HCT116 (cell line): Measurements from ENCODE around the gene LRRC4C. TPM values are rescaled to one million over a fixed set of nuclear protein-coding genes. Genes with fewer than 3 reads are reported as not detected.

Experiments used
- ATAC-seq: fragments of 200-7000 bp; cut with Tn5 transposase; 2 replicates; pipeline ENCODE4 v1.9.1; 2020; ENCODE audit warnings: mild to moderate bottlenecking, moderate library complexity
- BruUV-seq: library from RNA; stranded (reverse); fragments of 400-500 nt; replicated peaks from 2 replicates; lab custom pipeline; 2021; lab: Mats Ljungman, UMichigan
- CTCF ChIA-PET: fragments of 300-600 bp; sonication (Branson Sonifier 250); formaldehyde crosslinking; loops from one replicate; lab custom pipeline; 2021; ENCODE audit warnings: antibody characterized with exemption; lab: Charles Lee
- POLR2A ChIA-PET: fragments of 300-600, 350-600 bp; sonication (Branson Sonifier 250); formaldehyde crosslinking; loops from one replicate; lab custom pipeline; 2021; ENCODE audit warnings: antibody characterized with exemption; lab: Charles Lee
- RAD21 ChIA-PET, 2 experiments: fragments of 300-600 bp; sonication (Branson Sonifier 250); formaldehyde crosslinking; loops; one replicate each; lab custom pipeline; 2023; ENCODE audit warnings: low total read pairs in 2 of 2; ENCODE audit not compliant: uncharacterized antibody in 2 of 2, unreplicated experiment in 2 of 2, low non-redundant PET in 1 of 2; lab: Charles Lee
- DNase-seq: peaks from one replicate; pipeline ENCODE4 v3.0.0-alpha.2; 2010; ENCODE audit warnings: low read depth, low spot score
- H2AFZ ChIP-seq: fragments of 200-600 bp; shearing (Covaris generic), sonication (generic); 2 replicates; pipeline ENCODE4 v1.6.1; 2017; ENCODE audit warnings: low read depth, mixed run types, mixed read lengths, antibody characterized with exemption, low read length; ENCODE audit not compliant: poor library complexity, severe bottlenecking
- H3K27ac ChIP-seq: 2 replicates; pipeline ENCODE4 v1.5.1; 2012; ENCODE audit warnings: low read depth, low read length
- H3K27me3 ChIP-seq: fragments of 200-600 bp; sonication (generic); 2 replicates; pipeline ENCODE4 v1.6.1; 2016; ENCODE audit warnings: mixed run types, low read length, mixed read lengths; ENCODE audit not compliant: insufficient read depth
- H3K36me3 ChIP-seq, 2 experiments: fragments of 200-500 bp in 1 of 2; fragments of 200-600 bp in 1 of 2; sonication (Bioruptor generic) in 1 of 2; sonication (generic) in 1 of 2; 2 replicates each; pipeline versions ENCODE4 v1.5.1 to v1.6.1; 2014 to 2016; ENCODE audit warnings: low read length in 2 of 2, inconsistent platforms in 1 of 2, mixed read lengths in 1 of 2, mixed run types in 1 of 2; ENCODE audit not compliant: insufficient read depth in 2 of 2, control insufficient read depth in 1 of 2
- H3K4me1 ChIP-seq, 2 experiments: fragments of 200-600 bp in 1 of 2; sonication (generic) in 1 of 2; 2 replicates each; pipeline versions ENCODE4 v1.5.1 to v1.6.1; 2012 to 2017; ENCODE audit warnings: low read length in 2 of 2, inconsistent platforms in 1 of 2, mild to moderate bottlenecking in 1 of 2, mixed read lengths in 1 of 2, mixed run types in 1 of 2, moderate library complexity in 1 of 2; ENCODE audit not compliant: insufficient read depth in 2 of 2, control insufficient read depth in 1 of 2
- H3K4me2 ChIP-seq: fragments of 200-600 bp; sonication (generic); 2 replicates; pipeline ENCODE4 v1.6.1; 2017; ENCODE audit warnings: mixed run types, low read length, mixed read lengths
- H3K4me3 ChIP-seq, 2 experiments: fragments of 200-600 bp in 1 of 2; sonication (generic) in 1 of 2; replicated peaks in 1 of 2; 2 replicates each; pipeline ENCODE4 v1.5.1; 2011 to 2016; ENCODE audit warnings: low read length in 2 of 2, control low read depth in 1 of 2, low read depth in 1 of 2, mild to moderate bottlenecking in 1 of 2, mixed read lengths in 1 of 2, mixed run types in 1 of 2
- H3K79me2 ChIP-seq: fragments of 200-600 bp; sonication (generic); 2 replicates; pipeline ENCODE4 v1.6.1; 2017; ENCODE audit warnings: mild to moderate bottlenecking, mixed run types, low read length, moderate library complexity, mixed read lengths; ENCODE audit not compliant: insufficient read depth
- H3K9ac ChIP-seq: fragments of 200-600 bp; sonication (generic); 2 replicates; pipeline ENCODE4 v1.6.1; 2016; ENCODE audit warnings: low read length, mixed read lengths
- H3K9me2 ChIP-seq: fragments of 200-600 bp; sonication (generic), shearing (Covaris generic); 2 replicates; pipeline ENCODE4 v1.6.1; 2017; ENCODE audit warnings: mixed run types, mild to moderate bottlenecking, moderate library complexity; ENCODE audit not compliant: insufficient read depth
- H3K9me3 ChIP-seq, 2 experiments: fragments of 200-500 bp in 1 of 2; fragments of 200-600 bp in 1 of 2; sonication (Bioruptor generic) in 1 of 2; sonication (generic) in 1 of 2; 2 replicates each; pipeline ENCODE4 v1.6.1; 2014 to 2017; ENCODE audit warnings: low read length in 2 of 2, mixed read lengths in 2 of 2, inconsistent platforms in 1 of 2, low read depth in 1 of 2, mild to moderate bottlenecking in 1 of 2, mixed run types in 1 of 2, moderate library complexity in 1 of 2; ENCODE audit not compliant: control insufficient read depth in 1 of 2, insufficient read depth in 1 of 2
- H4K20me1 ChIP-seq: fragments of 200-600 bp; sonication (generic), shearing (Covaris generic); 2 replicates; pipeline ENCODE4 v1.6.1; 2017; ENCODE audit warnings: mixed run types, mild to moderate bottlenecking, moderate library complexity; ENCODE audit not compliant: insufficient read depth
- ATF3 ChIP-seq: IDR thresholded peaks from 2 replicates; pipeline ENCODE4 v1.6.1; 2012
- CBX3 ChIP-seq: IDR thresholded peaks from 2 replicates; pipeline ENCODE4 v1.6.1; 2012; ENCODE audit warnings: low read depth
- CEBPB ChIP-seq: IDR thresholded peaks from 2 replicates; pipeline ENCODE4 v1.6.1; 2012; ENCODE audit warnings: low read depth
- CTCF ChIP-seq, 3 experiments: fragments of 200-600 bp in 1 of 3; sonication (generic) in 1 of 3; IDR thresholded peaks in 2 of 3; conservative IDR thresholded peaks in 1 of 3; 2 replicates each; pipeline ENCODE4 v1.5.1; 2012 to 2017; ENCODE audit warnings: low read depth in 2 of 3, low read length in 2 of 3, antibody characterized with exemption in 1 of 3, borderline replicate concordance in 1 of 3, control low read depth in 1 of 3, mild to moderate bottlenecking in 1 of 3, mixed read lengths in 1 of 3, mixed run types in 1 of 3, moderate library complexity in 1 of 3; ENCODE audit not compliant: insufficient read depth in 1 of 3
- ELF1 ChIP-seq: IDR thresholded peaks from 2 replicates; pipeline ENCODE4 v1.6.1; 2012; ENCODE audit warnings: low read depth, borderline replicate concordance
- EZH2phosphoT487 ChIP-seq: fragments of 200-600 bp; IDR thresholded peaks from 2 replicates; pipeline ENCODE4 v1.6.1; 2018; ENCODE audit warnings: antibody characterized with exemption, borderline replicate concordance
- MAX ChIP-seq: IDR thresholded peaks from 2 replicates; pipeline ENCODE4 v1.6.1; 2012
- POLR2A ChIP-seq: IDR thresholded peaks from 2 replicates; pipeline ENCODE4 v1.7.0; 2011; ENCODE audit warnings: borderline replicate concordance; ENCODE audit not compliant: insufficient read depth, insufficient read length; ENCODE audit errors: extremely low read depth
- POLR2AphosphoS5 ChIP-seq: IDR thresholded peaks from 2 replicates; pipeline ENCODE4 v1.6.1; 2011; ENCODE audit warnings: mild to moderate bottlenecking, low read depth, low read length, moderate library complexity
- RAD21 ChIP-seq: IDR thresholded peaks from 2 replicates; pipeline ENCODE4 v1.6.1; 2012; ENCODE audit warnings: low read depth, mild to moderate bottlenecking
- REST ChIP-seq: IDR thresholded peaks from 2 replicates; pipeline ENCODE4 v1.6.1; 2012; ENCODE audit warnings: low read depth
- SRF ChIP-seq: IDR thresholded peaks from 2 replicates; pipeline ENCODE4 v1.6.1; 2012; ENCODE audit warnings: low read depth
- TCF7L2 ChIP-seq: IDR thresholded peaks from 2 replicates; pipeline ENCODE4 v1.7.0; 2011; ENCODE audit warnings: borderline replicate concordance, inconsistent platforms; ENCODE audit not compliant: insufficient read depth, insufficient read length; ENCODE audit errors: extremely low read depth
- YY1 ChIP-seq: IDR thresholded peaks from 2 replicates; pipeline ENCODE4 v1.6.1; 2011; ENCODE audit warnings: low read length, low read depth, moderate library complexity, mild to moderate bottlenecking; ENCODE audit not compliant: insufficient replicate concordance; ENCODE audit errors: extremely low read depth
- ZBTB33 ChIP-seq: IDR thresholded peaks from 2 replicates; pipeline ENCODE4 v1.6.1; 2011; ENCODE audit warnings: mild to moderate bottlenecking, low read length, moderate library complexity; ENCODE audit not compliant: insufficient replicate concordance; ENCODE audit errors: extremely low read depth
- ZFX ChIP-seq: fragments of 450-650 bp; IDR thresholded peaks from 2 replicates; pipeline ENCODE4 v1.6.1; 2017
- intact Hi-C: fragments of 100-400 bp; cut with micrococcal nuclease; formaldehyde crosslinking; loops from 2 replicates; pipeline ENCODE4 v1.10.0; 2022
- total RNA-seq: library from RNA; stranded (reverse); gene quantifications from one replicate; pipeline ENCODE4 v1.2.1, GENCODE V29; 2021; ENCODE audit not compliant: unreplicated experiment

Gene LRRC4C
- total RNA-seq, 1 experiment from 2014 or later = not detected

- Histone ChIP-seq H2AFZ (no peak overlapping the region), H3K4me2 (no peak overlapping the region), H3K79me2 (no peaks in the 10 kb centered on the region), H3K9me3 (peaks cover 5 to 15% of the 10 kb centered on the region in 2 experiments; a peak in 2 of 4 replicates), H3K36me3 (no peaks in the 10 kb centered on the region), H3K27me3 (no peaks in the 10 kb centered on the region), H3K9me2 (no peaks in the 10 kb centered on the region), H3K27ac (no peak overlapping the region), H4K20me1 (no peaks in the 10 kb centered on the region), H3K4me1 (no peaks in the 10 kb centered on the region), H3K9ac (no peak overlapping the region), H3K4me3 (no peak overlapping the region)
- DNase-seq = no peak
- POLR2A ChIA-PET = no interaction called here
- BruUV-seq = no TSS peak
- no peak for TF ChIP-seq EZH2phosphoT487
- no peak for TF ChIP-seq MAX
- TF ChIP-seq POLR2A = no peak
- no peak for TF ChIP-seq ELF1
- TF ChIP-seq REST = no peak
- no peak for TF ChIP-seq ZFX
- no peak for TF ChIP-seq ZBTB33
- no peak for TF ChIP-seq TCF7L2
- TF ChIP-seq CBX3 = no peak
- TF ChIP-seq SRF = no peak
- TF ChIP-seq ATF3 = no peak
- no peak for TF ChIP-seq CTCF (IDR thresholded peaks at IDR 0.05 in 2 of 3, conservative IDR thresholded peaks at IDR 0.05 in 1 of 3; ENCODE audit: borderline replicate concordance in 1 of 3, insufficient read depth in 1 of 3, low read depth in 2 of 3, low read length in 2 of 3)
- TF ChIP-seq POLR2AphosphoS5 = no peak
- no peak for TF ChIP-seq RAD21
- TF ChIP-seq CEBPB = no peak
- TF ChIP-seq YY1 = no peak
- ATAC-seq = no peak
- RAD21 ChIA-PET = no interaction called here
- intact Hi-C loops = no loop called here
- CTCF ChIA-PET = no interaction called here
Observed at GRCh38 chr11:41273908-41274307, 185.5 kb downstream of the LRRC4C start.
